ENCODE data around the gene METTL24.

The METTL24 gene

DNA sequence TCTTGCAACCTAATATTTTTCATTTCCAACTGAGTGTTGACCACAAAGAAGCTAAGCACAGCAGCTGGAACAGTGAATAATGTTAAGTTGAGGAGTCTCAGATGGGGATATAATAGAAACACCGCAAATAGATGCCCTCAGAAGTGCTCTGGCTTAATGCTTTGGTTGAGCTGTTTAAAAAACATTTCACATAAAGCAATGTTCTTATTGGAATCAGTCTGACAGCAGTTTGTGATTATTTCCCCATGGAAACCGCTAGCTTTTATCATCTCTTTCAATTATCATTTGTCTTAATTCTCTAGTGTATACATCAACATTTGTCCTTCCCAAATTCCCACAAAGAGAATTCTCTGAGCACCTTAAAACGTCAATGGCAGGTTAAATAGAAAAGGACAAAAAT lies 30.8 kb downstream of the METTL24 start:
- Histone ChIP-seq H3K36me3 (ENCODE audit: insufficient read depth, low read length) (no peaks in the 10 kb centered on the region), H3K79me2 (ENCODE audit: insufficient read depth, low read length) (no peaks in the 10 kb centered on the region), H3K4me2 (ENCODE audit: low read depth, low read length, poor library complexity, severe bottlenecking) (no peak overlapping the region), H3K4me1 (ENCODE audit: insufficient read depth, low read length, poor library complexity, severe bottlenecking) (peaks cover 46% of the 10 kb centered on the region), H3K27me3 (ENCODE audit: insufficient read depth, low read length, poor library complexity, severe bottlenecking) (no peaks in the 10 kb centered on the region), H3K9me3 (ENCODE audit: insufficient read depth, low read depth, low read length) (no peaks in the 10 kb centered on the region), H3K9ac (ENCODE audit: low read depth, low read length, poor library complexity, severe bottlenecking) (no peak overlapping the region), H4K20me1 (ENCODE audit: insufficient read depth, low read length, poor library complexity, severe bottlenecking) (no peaks in the 10 kb centered on the region), H3K9me2 (replicated peaks; ENCODE audit: low read depth, low read length) (no peaks in the 10 kb centered on the region), H3F3A (ENCODE audit: low read depth) (no peaks in the 10 kb centered on the region), H3K4me3 (ENCODE audit: low read length, poor library complexity, severe bottlenecking) (no peak overlapping the region), H2AFZ (ENCODE audit: low read length) (no peak overlapping the region)
- TF ChIP-seq, protein P1, sequence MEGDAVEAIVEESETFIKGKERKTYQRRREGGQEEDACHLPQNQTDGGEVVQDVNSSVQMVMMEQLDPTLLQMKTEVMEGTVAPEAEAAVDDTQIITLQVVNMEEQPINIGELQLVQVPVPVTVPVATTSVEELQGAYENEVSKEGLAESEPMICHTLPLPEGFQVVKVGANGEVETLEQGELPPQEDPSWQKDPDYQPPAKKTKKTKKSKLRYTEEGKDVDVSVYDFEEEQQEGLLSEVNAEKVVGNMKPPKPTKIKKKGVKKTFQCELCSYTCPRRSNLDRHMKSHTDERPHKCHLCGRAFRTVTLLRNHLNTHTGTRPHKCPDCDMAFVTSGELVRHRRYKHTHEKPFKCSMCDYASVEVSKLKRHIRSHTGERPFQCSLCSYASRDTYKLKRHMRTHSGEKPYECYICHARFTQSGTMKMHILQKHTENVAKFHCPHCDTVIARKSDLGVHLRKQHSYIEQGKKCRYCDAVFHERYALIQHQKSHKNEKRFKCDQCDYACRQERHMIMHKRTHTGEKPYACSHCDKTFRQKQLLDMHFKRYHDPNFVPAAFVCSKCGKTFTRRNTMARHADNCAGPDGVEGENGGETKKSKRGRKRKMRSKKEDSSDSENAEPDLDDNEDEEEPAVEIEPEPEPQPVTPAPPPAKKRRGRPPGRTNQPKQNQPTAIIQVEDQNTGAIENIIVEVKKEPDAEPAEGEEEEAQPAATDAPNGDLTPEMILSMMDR (conservative IDR thresholded peaks at IDR 0.05; ENCODE audit: low read length) = no peak
- no peak for TF ChIP-seq EZH2phosphoT487 (IDR thresholded peaks at IDR 0.05; ENCODE audit: borderline replicate concordance)

DNA sequence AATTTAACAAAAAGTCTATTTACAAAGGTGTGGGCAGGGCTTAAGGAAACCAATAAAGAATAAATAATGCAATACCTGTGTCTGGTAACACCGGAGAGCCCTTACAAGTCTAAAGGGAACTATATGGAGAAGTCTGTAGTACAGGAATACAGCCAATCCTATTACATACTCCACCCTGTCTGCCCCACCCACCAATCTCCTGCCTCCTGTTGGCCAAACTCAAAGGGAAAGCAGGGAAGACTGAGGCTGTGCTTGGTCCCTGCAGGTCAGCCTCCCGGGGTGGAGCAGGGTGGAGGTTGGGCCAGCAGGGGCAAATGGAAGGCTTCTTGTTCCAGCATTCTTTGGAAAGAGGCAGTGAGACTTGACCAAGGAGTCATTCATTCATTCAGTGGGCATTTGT lies 31.5 kb downstream of the METTL24 start:
- no peaks in the 10 kb centered on the region for H3K79me2 ChIP-seq (ENCODE audit: insufficient read depth, low read length)
- peaks cover 44% of the 10 kb centered on the region for H3K4me1 ChIP-seq (ENCODE audit: insufficient read depth, low read length, poor library complexity, severe bottlenecking)
- H3K9ac ChIP-seq (ENCODE audit: low read depth, low read length, poor library complexity, severe bottlenecking) = no peak overlapping the region
- H3K4me3 ChIP-seq (ENCODE audit: low read length, poor library complexity, severe bottlenecking) = no peak overlapping the region
- TF ChIP-seq, protein P1 (conservative IDR thresholded peaks at IDR 0.05; ENCODE audit: low read length) = no peak
- TF ChIP-seq EZH2phosphoT487 (IDR thresholded peaks at IDR 0.05; ENCODE audit: borderline replicate concordance) = no peak
- H2AFZ ChIP-seq (ENCODE audit: low read length) = no peak overlapping the region
- no peaks in the 10 kb centered on the region for H3K9me3 ChIP-seq (ENCODE audit: insufficient read depth, low read depth, low read length)
- H3K4me2 ChIP-seq (ENCODE audit: low read depth, low read length, poor library complexity, severe bottlenecking) = no peak overlapping the region
- no peaks in the 10 kb centered on the region for H4K20me1 ChIP-seq (ENCODE audit: insufficient read depth, low read length, poor library complexity, severe bottlenecking)
- H3K36me3 ChIP-seq (ENCODE audit: insufficient read depth, low read length) = no peaks in the 10 kb centered on the region
- H3F3A ChIP-seq (ENCODE audit: low read depth) = no peaks in the 10 kb centered on the region
- no peaks in the 10 kb centered on the region for H3K9me2 ChIP-seq (replicated peaks; ENCODE audit: low read depth, low read length)
- H3K27me3 ChIP-seq (ENCODE audit: insufficient read depth, low read length, poor library complexity, severe bottlenecking) = no peaks in the 10 kb centered on the region

DNA sequence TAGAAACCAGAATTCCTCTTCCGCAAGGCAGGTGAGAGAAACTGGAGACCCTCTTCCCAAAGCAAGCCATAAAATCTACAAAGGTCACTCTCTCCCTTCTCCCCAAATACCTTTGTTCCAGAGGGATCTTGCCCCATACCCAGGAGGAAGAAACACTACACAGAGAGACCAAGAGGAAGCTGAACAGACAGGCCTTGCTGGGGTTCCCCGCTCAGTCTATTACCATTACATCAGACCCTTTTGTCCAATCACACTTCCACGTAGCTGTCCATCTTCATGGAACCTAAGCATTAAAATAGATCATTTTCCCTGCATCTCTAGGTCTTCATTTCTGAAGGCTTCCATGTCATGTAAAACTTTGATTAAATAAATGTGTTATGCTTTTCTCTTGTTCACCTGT lies 32.1 kb downstream of the METTL24 start:
- Histone ChIP-seq H3K36me3 (ENCODE audit: insufficient read depth, low read length) (no peaks in the 10 kb centered on the region), H3K4me2 (ENCODE audit: low read depth, low read length, poor library complexity, severe bottlenecking) (no peak overlapping the region), H3K9me3 (ENCODE audit: insufficient read depth, low read depth, low read length) (no peaks in the 10 kb centered on the region), H3K9ac (ENCODE audit: low read depth, low read length, poor library complexity, severe bottlenecking) (no peak overlapping the region), H3K79me2 (ENCODE audit: insufficient read depth, low read length) (no peaks in the 10 kb centered on the region), H3K4me1 (ENCODE audit: insufficient read depth, low read length, poor library complexity, severe bottlenecking) (peaks cover 44% of the 10 kb centered on the region), H3K4me3 (ENCODE audit: low read length, poor library complexity, severe bottlenecking) (no peak overlapping the region), H3K27me3 (ENCODE audit: insufficient read depth, low read length, poor library complexity, severe bottlenecking) (no peaks in the 10 kb centered on the region), H4K20me1 (ENCODE audit: insufficient read depth, low read length, poor library complexity, severe bottlenecking) (no peaks in the 10 kb centered on the region), H3K9me2 (replicated peaks; ENCODE audit: low read depth, low read length) (no peaks in the 10 kb centered on the region), H3F3A (ENCODE audit: low read depth) (no peaks in the 10 kb centered on the region), H2AFZ (ENCODE audit: low read length) (peak overlapping the region; percentile 50; the same call in 1 of the 2 replicates)
- no peak for TF ChIP-seq EZH2phosphoT487 (IDR thresholded peaks at IDR 0.05; ENCODE audit: borderline replicate concordance)
- TF ChIP-seq, protein P1 (conservative IDR thresholded peaks at IDR 0.05; ENCODE audit: low read length) = no peak
